Erythroblast (primary cell): ENCODE data around the gene KCNAB3.
"Not testable (repeated sequence)": the region's sequence is repeated elsewhere in the genome, so short reads cannot be mapped to it uniquely, and the experiment has no call there.

ENCODE experiments used
- DNase-seq, 2 experiments: peaks; one replicate each; lab custom pipeline; 2025; lab: John Stamatoyannopoulos, UW
- GATA1 ChIP-seq: IDR thresholded peaks from 2 replicates; pipeline ENCODE4 v1.6.1; 2011; ENCODE audit warnings: low read depth, mild to moderate bottlenecking, control low read depth, low read length, moderate library complexity
- POLR2A ChIP-seq: IDR thresholded peaks from 2 replicates; pipeline ENCODE4 v1.6.1; 2011; ENCODE audit warnings: mild to moderate bottlenecking, low read length

The KCNAB3 gene

GRCh38 chr17:7929158-7930023 is at the start of gene KCNAB3:
KCNAB3 (minus strand) TSS chr17:7929856; CDS start chr17:7929435, 421 bp downstream.
- no peak for TF ChIP-seq POLR2A
- no peak for TF ChIP-seq GATA1
- DNase-seq: peak; percentile 78 to 80

GRCh38 chr17:7977805-7978204 is 48.1 kb upstream of the KCNAB3 start:
- TF ChIP-seq GATA1 (no peak), POLR2A (no peak)
- DNase-seq: no peak

GRCh38 chr17:7977039-7977438 is 47.4 kb upstream of the KCNAB3 start:
- TF ChIP-seq GATA1 (no peak), POLR2A (no peak)
- DNase-seq: no peak

DNA sequence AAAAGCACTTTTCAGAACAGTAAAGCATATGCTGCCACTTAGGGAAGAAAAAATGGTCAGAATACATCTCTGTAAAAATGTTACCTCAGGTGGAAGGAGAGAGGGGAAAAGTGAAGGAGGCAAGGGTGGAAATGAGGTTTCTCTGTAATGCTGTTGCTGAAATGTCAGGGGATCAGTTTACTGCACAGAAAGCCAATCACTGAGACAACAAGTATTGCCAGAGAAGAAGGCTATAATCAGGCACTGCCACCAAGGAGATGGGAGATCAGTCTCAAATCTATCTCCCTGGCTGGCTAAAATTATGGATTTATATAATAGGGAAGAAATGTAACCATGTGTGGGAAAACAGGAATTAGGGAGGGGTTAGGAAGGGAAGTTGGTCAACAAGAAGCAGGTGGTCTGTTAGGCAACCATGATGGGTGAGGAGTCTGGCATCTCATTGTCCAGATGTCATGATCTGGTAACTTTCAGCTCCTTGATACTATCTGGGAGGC is 45.0 kb upstream of the KCNAB3 start:
- TF ChIP-seq POLR2A: no peak
- TF ChIP-seq GATA1: no peak
- no peak for DNase-seq

DNA sequence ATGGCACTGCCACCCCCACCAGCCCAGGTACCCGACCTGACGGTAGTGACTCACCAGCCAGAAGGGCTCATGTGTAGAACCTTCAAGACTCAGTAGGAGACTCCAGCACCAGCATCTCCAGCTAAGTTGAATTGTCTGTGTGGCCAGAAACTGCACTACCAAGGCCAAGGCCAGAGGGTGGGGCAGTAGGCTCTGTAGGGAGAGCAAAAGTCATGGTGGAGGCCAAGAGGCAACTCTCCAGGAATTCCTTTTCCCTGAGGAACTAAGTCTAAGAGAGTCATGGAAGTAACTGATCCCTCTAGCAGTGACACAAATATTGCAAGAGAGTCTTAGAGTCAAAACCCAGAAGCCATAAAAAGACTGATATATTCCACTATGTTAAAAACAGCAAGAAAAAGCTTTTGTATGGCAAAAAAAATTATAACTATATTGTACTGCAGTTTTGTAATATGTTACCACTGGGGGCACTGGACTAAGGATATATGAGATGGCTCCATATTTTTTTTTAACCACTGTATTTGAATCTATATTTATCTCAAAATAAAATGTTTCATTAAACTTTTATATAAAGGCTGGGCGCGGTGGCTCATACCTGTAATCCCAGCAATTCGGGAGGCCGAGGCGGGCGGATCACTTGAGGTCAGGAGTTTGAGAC is 42.6 kb upstream of the KCNAB3 start:
- no peak for DNase-seq
- no peak for TF ChIP-seq POLR2A
- no peak for TF ChIP-seq GATA1

DNA sequence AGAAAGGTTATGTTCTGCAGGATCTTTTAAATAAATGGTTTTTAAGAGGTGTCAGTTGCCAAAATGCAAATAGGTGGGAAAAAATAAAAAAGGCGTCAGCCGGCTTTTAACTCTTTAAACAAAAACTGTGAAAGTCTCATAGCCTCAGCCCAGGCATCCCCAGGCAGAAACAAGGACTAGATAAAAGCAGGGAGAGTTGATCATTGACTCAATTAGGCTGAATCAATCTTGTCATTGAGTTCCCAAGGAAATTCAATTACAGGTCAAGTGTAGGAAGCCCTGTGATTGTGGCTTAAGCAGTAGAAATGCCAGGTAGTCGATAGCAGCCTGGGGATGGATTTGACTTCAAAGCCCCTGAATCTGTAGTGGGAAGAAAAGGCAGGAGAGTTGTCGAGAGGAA is 42.0 kb upstream of the KCNAB3 start:
- TF ChIP-seq GATA1 (no peak), POLR2A (no peak)
- no peak for DNase-seq

DNA sequence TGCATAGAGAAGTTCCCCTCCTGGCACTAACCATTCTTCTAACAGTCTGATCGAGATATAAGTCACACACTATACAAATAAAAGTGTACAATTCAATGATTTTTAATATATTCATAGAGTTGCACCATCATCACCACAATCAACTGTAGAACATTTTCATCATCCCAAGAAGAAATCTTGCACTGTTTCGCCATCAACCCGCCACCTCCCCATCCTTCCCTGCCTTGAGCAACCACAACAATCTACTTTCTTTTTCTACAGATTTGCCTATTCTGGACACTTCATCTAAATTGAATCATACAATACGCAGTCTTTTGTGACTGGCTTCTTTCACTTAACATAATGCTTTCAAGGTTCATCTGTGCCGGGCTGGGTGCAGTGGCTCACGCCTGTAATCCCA is 39.8 kb upstream of the KCNAB3 start:
- no peak for TF ChIP-seq POLR2A
- no peak for TF ChIP-seq GATA1
- DNase-seq: no peak

DNA sequence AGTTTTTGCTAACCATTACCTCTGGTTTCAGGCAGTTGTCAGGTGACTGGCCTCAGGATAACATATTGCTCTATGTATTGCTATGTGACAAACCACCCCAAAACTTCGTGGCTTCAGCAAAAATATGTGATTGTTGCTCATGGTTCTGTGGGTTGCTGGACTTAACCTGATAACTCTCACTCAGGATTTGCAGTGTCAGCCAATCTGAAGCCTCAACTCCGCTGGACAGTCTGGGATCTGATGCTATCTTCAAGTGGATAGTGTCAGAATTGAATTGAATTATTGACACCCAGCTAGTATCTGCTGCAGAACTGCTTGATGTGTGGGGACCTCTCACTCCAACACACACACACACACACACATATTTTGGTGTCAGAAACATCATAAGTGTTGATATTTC is 38.1 kb upstream of the KCNAB3 start:
- TF ChIP-seq GATA1: no peak
- TF ChIP-seq POLR2A: no peak
- DNase-seq: no peak

DNA sequence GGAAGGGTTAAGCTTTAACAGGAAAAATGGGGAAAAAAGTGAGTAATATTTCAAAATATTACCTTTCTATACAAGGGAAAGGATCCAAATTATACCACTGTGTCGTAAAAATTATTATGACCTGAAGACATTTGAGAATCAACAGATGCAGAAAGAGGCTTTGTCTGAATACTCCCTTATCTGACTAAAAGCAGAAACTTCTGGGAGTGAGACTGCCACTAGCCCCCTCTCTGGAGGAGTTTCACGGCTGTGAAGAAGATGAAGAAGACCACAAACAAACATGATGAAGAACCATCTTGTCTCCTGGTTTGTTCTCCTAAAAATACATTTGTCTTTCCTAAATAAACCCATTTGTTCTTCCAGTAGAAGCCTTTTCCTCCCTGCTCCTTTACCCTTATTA is 31.8 kb upstream of the KCNAB3 start:
- TF ChIP-seq POLR2A (no peak), GATA1 (no peak)

GRCh38 chr17:7959503-7960253 is 30.0 kb upstream of the KCNAB3 start:
- DNase-seq: no peak
- no peak for TF ChIP-seq POLR2A
- TF ChIP-seq GATA1: no peak

More for the DNA sequence above, 31.8 kb upstream of the KCNAB3 start:
- no peak for DNase-seq

DNA sequence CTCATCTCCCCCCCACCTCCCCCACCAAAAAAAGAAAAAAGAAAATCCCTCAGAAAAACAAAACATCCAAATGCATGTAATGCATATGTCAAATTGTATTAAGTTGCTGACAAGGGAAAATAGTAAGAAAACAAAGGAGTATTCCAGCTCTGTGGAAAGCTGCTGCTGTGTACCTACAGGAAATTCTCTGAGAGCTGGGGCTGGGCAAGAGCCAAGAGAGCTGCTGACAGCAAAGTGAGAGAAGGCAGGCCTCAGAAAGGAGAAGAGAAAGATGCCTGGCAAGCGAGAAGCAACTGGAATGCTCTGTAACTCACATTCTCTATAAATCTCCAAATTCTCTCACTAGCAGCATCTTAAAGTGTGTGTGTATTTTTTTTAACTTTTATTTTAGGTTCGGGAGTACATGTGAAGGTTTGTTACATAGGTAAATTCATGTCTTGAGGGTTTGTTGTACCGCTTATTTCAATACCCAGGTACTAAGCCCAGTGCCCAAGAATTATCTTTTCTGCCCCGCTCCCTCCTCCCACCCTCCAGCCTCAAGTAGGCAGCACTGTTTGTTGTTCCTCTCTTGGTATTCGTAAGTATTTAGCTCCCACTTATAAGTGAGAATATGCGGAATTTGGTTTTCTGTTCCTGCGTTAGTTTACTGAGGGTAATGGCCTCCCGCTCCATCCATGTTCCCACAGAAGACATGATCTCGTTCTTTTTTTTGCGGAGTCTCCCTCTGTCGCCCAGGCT is 26.7 kb upstream of the KCNAB3 start:
- no peak for DNase-seq
- TF ChIP-seq GATA1 (no peak), POLR2A (no peak)

DNA sequence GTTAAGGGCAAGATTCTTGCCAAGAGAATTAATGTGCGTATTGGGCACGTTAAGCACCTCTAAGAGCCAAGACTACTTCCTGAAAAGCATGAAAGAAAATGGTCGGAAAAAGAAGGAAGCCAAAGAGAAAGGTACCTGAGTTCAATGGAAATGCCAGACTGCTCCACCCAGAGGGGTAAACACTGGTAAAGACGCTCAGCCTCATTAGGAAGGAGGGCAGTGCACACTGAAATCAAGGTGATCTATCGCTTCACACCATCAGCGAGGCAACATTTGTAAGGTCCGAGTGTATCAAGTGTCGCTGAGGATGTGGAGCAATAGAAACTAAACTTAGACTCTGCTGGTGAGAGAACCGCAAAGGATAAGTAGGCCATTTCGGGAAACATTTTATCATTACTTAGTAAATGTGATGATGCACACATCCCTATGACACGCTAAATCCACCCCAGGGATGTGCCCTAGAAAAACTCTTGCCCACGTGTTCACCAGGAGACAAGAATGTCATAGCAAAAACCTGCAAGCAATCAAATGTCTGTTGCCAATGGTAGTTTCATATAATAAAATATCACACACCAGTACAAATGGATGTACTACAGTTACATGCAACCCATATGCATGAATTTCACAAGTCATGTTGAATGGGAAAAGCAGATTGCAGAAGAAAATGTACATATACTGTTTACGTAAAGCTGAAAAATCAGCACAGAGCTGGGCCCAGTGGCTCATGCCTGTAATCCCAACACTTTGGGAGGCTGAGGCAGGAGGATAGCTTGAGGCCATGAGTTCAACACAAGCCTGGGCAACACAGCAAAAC is 26.0 kb upstream of the KCNAB3 start:
- TF ChIP-seq GATA1: no peak
- TF ChIP-seq POLR2A: no peak
- no peak for DNase-seq

GRCh38 chr17:7953266-7953665 is 23.6 kb upstream of the KCNAB3 start:
- DNase-seq: not testable (repeated sequence)
